Neural cell (in vitro differentiated cells): ENCODE measurements around the gene RFX6.

Source experiments
- EP300 ChIP-seq: fragments of 450-650 bp; conservative IDR thresholded peaks from 2 replicates; pipeline ENCODE4 v1.6.1; 2014; ENCODE audit warnings: antibody characterized with exemption, mild to moderate bottlenecking, moderate library complexity; ENCODE audit not compliant: poor library complexity, severe bottlenecking
- MXI1 ChIP-seq: fragments of 450-650 bp; conservative IDR thresholded peaks from 2 replicates; pipeline ENCODE4 v1.6.1; 2014; ENCODE audit warnings: antibody characterized with exemption, mild to moderate bottlenecking; ENCODE audit not compliant: poor library complexity, severe bottlenecking
- SMC3 ChIP-seq: fragments of 450-650 bp; conservative IDR thresholded peaks from 2 replicates; pipeline ENCODE4 v1.6.1; 2014; ENCODE audit warnings: antibody characterized with exemption, mild to moderate bottlenecking, moderate library complexity; ENCODE audit not compliant: poor library complexity
- TAF1 ChIP-seq: IDR thresholded peaks from 2 replicates; pipeline ENCODE4 v1.6.1; 2012; ENCODE audit warnings: low read depth

GRCh38 chr6:116922853-116923548, 46.0 kb downstream of the RFX6 start:
- no peak for TF ChIP-seq SMC3
- no peak for TF ChIP-seq EP300
- TF ChIP-seq MXI1: no peak
- TF ChIP-seq TAF1: no peak
